Fibroblast of lung (primary cell): ENCODE measurements around the gene CAB39L. TPM values are rescaled to one million over a fixed set of nuclear protein-coding genes. Genes with fewer than 3 reads are reported as not detected.

Source experiments
- DNase-seq, 2 donors: peaks; one replicate each; pipeline versions ENCODE4 v3.0.0 to v3.0.0-alpha.2; 2010; ENCODE audit warnings: low read depth in 2 of 2
- H2AFZ ChIP-seq: 2 replicates; pipeline ENCODE4 v1.5.1; 2012; ENCODE audit warnings: low read length, control low read depth, inconsistent platforms
- H3K27ac ChIP-seq: 2 replicates; pipeline ENCODE4 v1.5.1; 2011; ENCODE audit warnings: low read length, control low read depth; ENCODE audit not compliant: insufficient read depth
- H3K27me3 ChIP-seq: 2 replicates; pipeline ENCODE4 v1.5.1; 2011; ENCODE audit warnings: mild to moderate bottlenecking, low read length; ENCODE audit not compliant: control insufficient read depth, insufficient read depth
- H3K36me3 ChIP-seq: 2 replicates; pipeline ENCODE4 v1.5.1; 2011; ENCODE audit warnings: low read length; ENCODE audit not compliant: control insufficient read depth, insufficient read depth
- H3K4me1 ChIP-seq: 2 replicates; pipeline ENCODE4 v1.5.1; 2011; ENCODE audit warnings: low read length; ENCODE audit not compliant: control insufficient read depth, insufficient read depth; ENCODE audit errors: extremely low read depth
- H3K4me2 ChIP-seq: 2 replicates; pipeline ENCODE4 v1.5.1; 2011; ENCODE audit warnings: low read length, control low read depth; ENCODE audit not compliant: insufficient read depth; ENCODE audit errors: extremely low read depth
- H3K4me3 ChIP-seq, 4 experiments: fragments of 200-600 bp in 1 of 4; sonication (generic) in 1 of 4; replicated peaks in 1 of 4; 2 replicates each; pipeline ENCODE4 v1.5.1; 2011 to 2016; ENCODE audit warnings: low read length in 4 of 4, low read depth in 3 of 4, mild to moderate bottlenecking in 3 of 4, control low read depth in 2 of 4, inconsistent platforms in 1 of 4, mixed read lengths in 1 of 4; ENCODE audit not compliant: insufficient read depth in 1 of 4; ENCODE audit errors: control extremely low read depth in 1 of 4
- H3K79me2 ChIP-seq: 2 replicates; pipeline ENCODE4 v1.5.1; 2012; ENCODE audit warnings: mild to moderate bottlenecking, low read length, inconsistent platforms; ENCODE audit not compliant: control insufficient read depth, insufficient read depth
- H3K9ac ChIP-seq: 2 replicates; pipeline ENCODE4 v1.5.1; 2011; ENCODE audit warnings: mild to moderate bottlenecking, low read length, control low read depth; ENCODE audit not compliant: insufficient read depth
- H3K9me3 ChIP-seq: 2 replicates; pipeline ENCODE4 v1.5.1; 2012; ENCODE audit warnings: low read depth, low read length; ENCODE audit not compliant: control insufficient read depth, insufficient read depth
- H4K20me1 ChIP-seq: 2 replicates; pipeline ENCODE4 v1.5.1; 2011; ENCODE audit warnings: low read length; ENCODE audit not compliant: control insufficient read depth, insufficient read depth; ENCODE audit errors: extremely low read depth
- EZH2 ChIP-seq: IDR thresholded peaks from 2 replicates; pipeline ENCODE4 v1.5.1; 2012; ENCODE audit warnings: low read length, control low read depth, mild to moderate bottlenecking; ENCODE audit errors: missing control alignments
- polyA plus RNA-seq, 2 donors: library from polyadenylated mRNA; depleted of rRNA in 1 of 2; stranded (reverse) in 1 of 2; unstranded in 1 of 2; fragments of >200 nt; gene quantifications; 2 replicates each; pipeline ENCODE4 v1.2.1, GENCODE V29; 2011 to 2012; ENCODE audit warnings: missing spikeins in 1 of 2
- total RNA-seq: library from RNA; depleted of rRNA; stranded (reverse); fragments of >200 nt; gene quantifications from 2 replicates; pipeline ENCODE4 v1.2.1, GENCODE V29; 2014
- TF ChIP-seq, protein P1 (sequence below), 2 donors: IDR thresholded peaks in 1 of 2; conservative IDR thresholded peaks in 1 of 2; 1 replicate in 1 of 2; 2 replicates in 1 of 2; pipeline ENCODE4 v1.5.1; 2011 to 2012; ENCODE audit warnings: low read length in 2 of 2, control low read depth in 1 of 2, inconsistent platforms in 1 of 2, low read depth in 1 of 2, mild to moderate bottlenecking in 1 of 2

CAB39L gene
- total and polyA plus RNA-seq, 2 donors (not counting 1 experiment from before 2014, with no cell fraction given), result 9.4 to 13.0 TPM

DNA sequence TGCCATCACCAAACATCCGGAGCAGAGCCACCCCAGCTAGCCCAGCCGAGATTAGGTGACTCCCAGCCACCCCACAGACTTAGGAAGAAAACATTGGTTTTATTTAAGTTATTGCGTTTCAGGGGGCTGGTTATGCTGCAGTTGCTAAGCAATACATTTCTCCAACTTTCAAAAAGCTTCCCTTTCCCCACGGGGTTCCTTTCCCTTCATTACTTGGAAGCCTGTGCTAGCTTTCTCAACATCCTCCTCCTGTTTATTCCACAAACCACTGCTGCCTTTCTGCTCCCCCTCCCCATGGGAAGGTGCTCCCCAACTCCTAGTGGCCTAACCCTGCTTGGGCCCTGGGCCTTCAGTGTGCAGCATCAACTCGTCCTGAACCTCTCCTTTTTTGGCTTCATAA lies 143.6 kb downstream of the CAB39L start:
- no peaks in the 10 kb centered on the region for H3K27me3 ChIP-seq
- no peaks in the 10 kb centered on the region for H3K4me1 ChIP-seq
- no peaks in the 10 kb centered on the region for H3K36me3 ChIP-seq
- no peaks in the 10 kb centered on the region for H4K20me1 ChIP-seq
- no peak overlapping the region for H3K4me3 ChIP-seq
- H2AFZ ChIP-seq, result no peak overlapping the region
- no peak overlapping the region for H3K4me2 ChIP-seq
- no peak overlapping the region for H3K9ac ChIP-seq
- no peak overlapping the region for H3K27ac ChIP-seq
- TF ChIP-seq, protein P1, sequence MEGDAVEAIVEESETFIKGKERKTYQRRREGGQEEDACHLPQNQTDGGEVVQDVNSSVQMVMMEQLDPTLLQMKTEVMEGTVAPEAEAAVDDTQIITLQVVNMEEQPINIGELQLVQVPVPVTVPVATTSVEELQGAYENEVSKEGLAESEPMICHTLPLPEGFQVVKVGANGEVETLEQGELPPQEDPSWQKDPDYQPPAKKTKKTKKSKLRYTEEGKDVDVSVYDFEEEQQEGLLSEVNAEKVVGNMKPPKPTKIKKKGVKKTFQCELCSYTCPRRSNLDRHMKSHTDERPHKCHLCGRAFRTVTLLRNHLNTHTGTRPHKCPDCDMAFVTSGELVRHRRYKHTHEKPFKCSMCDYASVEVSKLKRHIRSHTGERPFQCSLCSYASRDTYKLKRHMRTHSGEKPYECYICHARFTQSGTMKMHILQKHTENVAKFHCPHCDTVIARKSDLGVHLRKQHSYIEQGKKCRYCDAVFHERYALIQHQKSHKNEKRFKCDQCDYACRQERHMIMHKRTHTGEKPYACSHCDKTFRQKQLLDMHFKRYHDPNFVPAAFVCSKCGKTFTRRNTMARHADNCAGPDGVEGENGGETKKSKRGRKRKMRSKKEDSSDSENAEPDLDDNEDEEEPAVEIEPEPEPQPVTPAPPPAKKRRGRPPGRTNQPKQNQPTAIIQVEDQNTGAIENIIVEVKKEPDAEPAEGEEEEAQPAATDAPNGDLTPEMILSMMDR (conservative IDR thresholded peaks at IDR 0.05 in 1 of 2, IDR thresholded peaks at IDR 0.05 in 1 of 2; ENCODE audit: low read depth in 1 of 2, low read length in 2 of 2), result no peak
- no peak for TF ChIP-seq EZH2
- H3K79me2 ChIP-seq, result no peaks in the 10 kb centered on the region
- H3K9me3 ChIP-seq, result no peaks in the 10 kb centered on the region
- no peak for DNase-seq

DNA sequence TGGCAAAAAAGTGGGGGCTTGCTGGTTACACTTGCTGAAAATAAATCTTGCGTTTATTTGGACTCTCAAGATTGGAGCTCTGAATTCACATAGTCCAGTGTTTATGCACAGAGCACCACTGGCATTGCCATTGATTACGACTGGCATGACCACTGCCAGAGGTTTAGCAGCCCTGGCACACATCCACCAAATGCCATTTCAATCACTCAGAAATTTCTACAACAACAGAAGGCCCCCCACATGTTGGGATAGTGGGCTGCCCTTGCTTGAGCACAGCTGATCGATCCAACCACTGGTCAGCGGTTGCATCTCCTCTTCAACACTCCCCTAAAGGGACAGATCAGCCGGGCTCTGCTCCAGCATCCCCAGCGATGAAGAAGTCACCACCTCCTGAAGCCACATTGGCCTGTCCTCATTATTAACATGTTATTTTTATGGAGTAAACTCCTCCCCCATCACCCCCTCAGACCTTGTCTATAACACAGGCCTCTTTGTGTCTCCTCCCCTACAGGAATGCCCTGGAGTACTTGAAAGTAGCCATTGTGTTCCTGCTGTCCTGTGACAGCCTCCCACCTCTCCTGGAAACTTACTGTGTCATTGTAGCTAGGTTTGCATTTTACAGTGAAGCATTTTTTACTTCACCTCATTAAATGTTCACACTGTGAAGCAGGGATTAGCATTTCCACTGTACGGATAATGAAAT lies 144.8 kb downstream of the CAB39L start:
- no peak for DNase-seq
- Histone ChIP-seq H4K20me1 (no peaks in the 10 kb centered on the region), H3K27me3 (no peaks in the 10 kb centered on the region), H3K79me2 (no peaks in the 10 kb centered on the region), H2AFZ (no peak overlapping the region), H3K9me3 (no peaks in the 10 kb centered on the region), H3K4me2 (no peak overlapping the region), H3K4me3 (no peak overlapping the region), H3K9ac (no peak overlapping the region), H3K36me3 (no peaks in the 10 kb centered on the region), H3K4me1 (no peaks in the 10 kb centered on the region), H3K27ac (no peak overlapping the region)
- TF ChIP-seq, protein P1 (conservative IDR thresholded peaks at IDR 0.05 in 1 of 2, IDR thresholded peaks at IDR 0.05 in 1 of 2; ENCODE audit: low read depth in 1 of 2, low read length in 2 of 2), result no peak
- TF ChIP-seq EZH2, result no peak

GRCh38 chr13:49298416-49298815 lies 145.4 kb downstream of the CAB39L start:
- Histone ChIP-seq H3K4me2 (no peak overlapping the region), H3K4me3 (no peak overlapping the region), H3K4me1 (no peaks in the 10 kb centered on the region), H3K36me3 (no peaks in the 10 kb centered on the region), H3K9me3 (no peaks in the 10 kb centered on the region), H2AFZ (no peak overlapping the region), H3K27me3 (no peaks in the 10 kb centered on the region), H3K79me2 (no peaks in the 10 kb centered on the region), H3K9ac (no peak overlapping the region), H4K20me1 (no peaks in the 10 kb centered on the region), H3K27ac (no peak overlapping the region)
- TF ChIP-seq EZH2, result no peak
- TF ChIP-seq, protein P1 (conservative IDR thresholded peaks at IDR 0.05 in 1 of 2, IDR thresholded peaks at IDR 0.05 in 1 of 2; ENCODE audit: low read depth in 1 of 2, low read length in 2 of 2), result no peak
- no peak for DNase-seq
